Measurements from ENCODE around the gene LDLRAD3. TPM values are rescaled to one million over a fixed set of nuclear protein-coding genes. Genes with fewer than 3 reads are reported as not detected.
A peak's percentile ranks its signal among the peaks of the same experiment; 100 is the strongest.

The LDLRAD3 gene
- polyA plus RNA-seq, 1 of the 3 experiments (the other 2 are of a cell fraction): 10.6 TPM

DNA sequence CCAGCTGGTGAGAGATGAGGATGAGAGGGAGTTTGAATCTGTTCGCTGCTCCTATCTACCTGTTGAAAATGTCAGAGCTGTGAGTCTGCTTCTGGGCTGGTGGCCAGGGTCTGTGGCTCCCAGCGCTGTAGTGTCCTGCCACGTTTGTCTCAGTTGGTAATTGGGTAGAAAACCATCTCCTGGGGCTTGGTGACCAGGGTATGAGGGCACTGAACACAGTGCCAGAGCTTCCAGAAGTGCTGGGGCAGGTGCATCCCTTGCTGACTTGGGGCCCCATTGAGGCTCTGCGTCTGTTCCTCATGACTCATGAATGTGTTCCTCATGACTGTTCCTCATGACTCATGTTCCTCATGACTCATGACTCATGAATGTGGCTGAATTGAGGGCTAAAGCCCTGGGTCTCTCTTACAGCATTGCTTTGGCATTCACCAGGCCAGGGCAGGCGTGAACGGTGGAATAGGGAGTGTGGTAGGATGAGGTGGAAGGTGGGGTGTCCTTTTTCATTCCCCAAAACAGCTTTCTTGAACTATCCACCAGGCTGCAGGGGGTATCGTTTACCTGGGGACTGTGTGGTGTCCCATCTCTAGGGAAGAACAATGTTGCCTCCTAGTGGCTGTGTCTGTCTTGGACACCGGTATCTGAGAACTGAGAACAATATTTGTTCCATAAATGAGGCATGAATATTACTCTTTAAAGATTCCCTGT is 205.8 kb downstream of the LDLRAD3 start (continued):
- TF ChIP-seq, protein P1, sequence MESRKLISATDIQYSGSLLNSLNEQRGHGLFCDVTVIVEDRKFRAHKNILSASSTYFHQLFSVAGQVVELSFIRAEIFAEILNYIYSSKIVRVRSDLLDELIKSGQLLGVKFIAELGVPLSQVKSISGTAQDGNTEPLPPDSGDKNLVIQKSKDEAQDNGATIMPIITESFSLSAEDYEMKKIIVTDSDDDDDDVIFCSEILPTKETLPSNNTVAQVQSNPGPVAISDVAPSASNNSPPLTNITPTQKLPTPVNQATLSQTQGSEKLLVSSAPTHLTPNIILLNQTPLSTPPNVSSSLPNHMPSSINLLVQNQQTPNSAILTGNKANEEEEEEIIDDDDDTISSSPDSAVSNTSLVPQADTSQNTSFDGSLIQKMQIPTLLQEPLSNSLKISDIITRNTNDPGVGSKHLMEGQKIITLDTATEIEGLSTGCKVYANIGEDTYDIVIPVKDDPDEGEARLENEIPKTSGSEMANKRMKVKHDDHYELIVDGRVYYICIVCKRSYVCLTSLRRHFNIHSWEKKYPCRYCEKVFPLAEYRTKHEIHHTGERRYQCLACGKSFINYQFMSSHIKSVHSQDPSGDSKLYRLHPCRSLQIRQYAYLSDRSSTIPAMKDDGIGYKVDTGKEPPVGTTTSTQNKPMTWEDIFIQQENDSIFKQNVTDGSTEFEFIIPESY (IDR thresholded peaks at IDR 0.05; ENCODE audit: borderline replicate concordance, low read depth): peak; percentile 90
- peak; percentile 53; the same call in 1 of the 2 replicates for TF ChIP-seq FOXM1 (IDR thresholded peaks at IDR 0.05; ENCODE audit: low read depth)
- TF ChIP-seq POLR2AphosphoS5 (IDR thresholded peaks at IDR 0.05; ENCODE audit: low read depth, low read length): peak; percentile 96
- peak; percentile 78 for TF ChIP-seq MAX (IDR thresholded peaks at IDR 0.05; ENCODE audit: low read depth)
- no peak for TF ChIP-seq FOXJ3 (CRISPR knock-in tag; IDR thresholded peaks at IDR 0.05)
- TF ChIP-seq TEAD4 (IDR thresholded peaks at IDR 0.05; ENCODE audit: borderline replicate concordance, insufficient read depth): peak; percentile 98
- peak; percentile 90; the same call in 1 of the 2 replicates for TF ChIP-seq RXRA (IDR thresholded peaks at IDR 0.05; ENCODE audit: borderline replicate concordance, low read depth)
- no peak for TF ChIP-seq USF2 (IDR thresholded peaks at IDR 0.05; ENCODE audit: borderline replicate concordance, low read depth, low read length)

- H3K4me1 ChIP-seq (ENCODE audit: control insufficient read depth in 1 of 2, insufficient read depth in 2 of 2, low read depth in 1 of 2, low read length in 1 of 2): peaks cover 21 to 24% of the 10 kb centered on the region in 2 experiments; a peak in 3 of 4 replicates
- ChIA-PET CTCF (interaction anchor here (0.8 to 3.7 kb wide), 7 partner anchors 8 to 330 kb away, joined by 3 to 23 read pairs (median 8); no protein-coding TSS in a partner anchor), POLR2A (no interaction called here)
- 96% methylated on average over 4 of the region's 4 CpGs for WGBS (ENCODE audit: low lambda C conversion rate)
- no peak overlapping the region for H3K9ac ChIP-seq
- peaks cover 15% of the 10 kb centered on the region for H3F3A ChIP-seq (replicated peaks; ENCODE audit: insufficient read depth)
- no peak overlapping the region for H3K4me3 ChIP-seq (ENCODE audit: low read depth in 2 of 2, low read length in 1 of 2)
- H3K9me3 ChIP-seq: no peaks in the 10 kb centered on the region
- H2AFZ ChIP-seq (ENCODE audit: low read depth): no peak overlapping the region
- DNase-seq: no peak
- H3K27me3 ChIP-seq (ENCODE audit: insufficient read depth): no peaks in the 10 kb centered on the region
- no peak overlapping the region for H3K4me2 ChIP-seq
- no peaks in the 10 kb centered on the region for H4K20me1 ChIP-seq (ENCODE audit: insufficient read depth)
- TF ChIP-seq GATA2 (CRISPR knock-in tag; IDR thresholded peaks at IDR 0.05): no peak
- no peaks in the 10 kb centered on the region for H3K9me2 ChIP-seq
- H3K79me2 ChIP-seq (ENCODE audit: insufficient read depth): no peaks in the 10 kb centered on the region
- peak overlapping the region in 1 of 2 experiments; percentile 90; a peak in 3 of 4 replicates for H3K27ac ChIP-seq (ENCODE audit: low read depth in 2 of 2, low read length in 1 of 2)
- H3K36me3 ChIP-seq (replicated peaks in 1 of 2; ENCODE audit: control insufficient read depth in 1 of 2, insufficient read depth in 2 of 2, low read length in 1 of 2): peaks cover 0 to 2% of the 10 kb centered on the region in 2 experiments
Measured at GRCh38 chr11:36150986-36151385, 207.1 kb downstream of the LDLRAD3 start.

All from SK-N-SH (cell line).